Measurements from ENCODE around the gene UTP15.

Gene UTP15, protein sequence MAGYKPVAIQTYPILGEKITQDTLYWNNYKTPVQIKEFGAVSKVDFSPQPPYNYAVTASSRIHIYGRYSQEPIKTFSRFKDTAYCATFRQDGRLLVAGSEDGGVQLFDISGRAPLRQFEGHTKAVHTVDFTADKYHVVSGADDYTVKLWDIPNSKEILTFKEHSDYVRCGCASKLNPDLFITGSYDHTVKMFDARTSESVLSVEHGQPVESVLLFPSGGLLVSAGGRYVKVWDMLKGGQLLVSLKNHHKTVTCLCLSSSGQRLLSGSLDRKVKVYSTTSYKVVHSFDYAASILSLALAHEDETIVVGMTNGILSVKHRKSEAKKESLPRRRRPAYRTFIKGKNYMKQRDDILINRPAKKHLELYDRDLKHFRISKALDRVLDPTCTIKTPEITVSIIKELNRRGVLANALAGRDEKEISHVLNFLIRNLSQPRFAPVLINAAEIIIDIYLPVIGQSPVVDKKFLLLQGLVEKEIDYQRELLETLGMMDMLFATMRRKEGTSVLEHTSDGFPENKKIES
- 51.1 to 54.6 reads per million in 2 donors for total RNA-seq

DNA sequence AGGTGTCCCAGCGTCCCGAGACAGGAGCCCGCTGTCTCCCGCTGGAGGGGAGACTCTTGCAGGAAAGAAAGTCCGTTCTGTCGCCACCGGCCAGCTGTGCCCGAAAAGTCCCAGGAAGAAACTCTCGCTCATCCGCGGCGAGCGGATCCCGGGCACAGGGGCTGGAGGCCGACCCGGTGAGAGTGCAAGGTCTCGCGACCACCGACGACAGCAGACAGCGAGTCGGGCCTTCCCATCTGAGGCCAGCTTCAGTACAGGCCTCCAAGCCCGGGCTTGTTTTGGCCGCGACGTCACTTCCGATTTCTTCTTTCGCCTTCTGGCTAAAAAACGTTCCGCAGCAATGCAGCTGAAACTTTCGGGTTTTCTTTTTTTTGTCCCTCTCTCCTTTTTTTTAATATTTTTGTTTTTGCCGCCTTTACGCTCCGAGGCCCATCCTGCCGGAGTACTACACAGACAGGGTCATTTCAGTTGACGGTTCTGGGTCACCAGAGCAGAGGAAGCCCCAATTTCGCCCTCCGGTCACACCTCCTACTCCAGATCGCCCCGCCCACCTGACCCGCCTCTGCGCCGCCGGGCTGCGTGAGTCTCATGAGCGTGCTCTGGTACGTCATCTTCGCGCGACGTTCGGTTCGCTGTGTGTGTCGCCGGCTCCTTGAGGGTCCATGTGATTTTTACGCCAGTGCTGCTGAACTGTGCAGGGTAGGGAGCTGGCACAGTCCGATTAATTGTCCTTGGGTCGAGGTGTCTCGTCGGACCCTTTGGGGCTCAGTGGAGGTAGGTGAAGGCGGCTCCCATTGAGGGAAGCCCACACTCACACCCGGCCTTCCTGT, at the start of gene UTP15, which contains the start of gene ANKRA2:
Gene UTP15, plus strand, starts transcription at position 605 of the 830 bp plus-strand sequence. CDS start 1,602 bp downstream, outside the sequence.
Gene ANKRA2, minus strand, starts transcription at position 501 of the 830 bp plus-strand sequence. CDS start 2,758 bp downstream, outside the sequence.
- DNase-seq, result peak; percentile 95 to 99 (median 98)

DNA sequence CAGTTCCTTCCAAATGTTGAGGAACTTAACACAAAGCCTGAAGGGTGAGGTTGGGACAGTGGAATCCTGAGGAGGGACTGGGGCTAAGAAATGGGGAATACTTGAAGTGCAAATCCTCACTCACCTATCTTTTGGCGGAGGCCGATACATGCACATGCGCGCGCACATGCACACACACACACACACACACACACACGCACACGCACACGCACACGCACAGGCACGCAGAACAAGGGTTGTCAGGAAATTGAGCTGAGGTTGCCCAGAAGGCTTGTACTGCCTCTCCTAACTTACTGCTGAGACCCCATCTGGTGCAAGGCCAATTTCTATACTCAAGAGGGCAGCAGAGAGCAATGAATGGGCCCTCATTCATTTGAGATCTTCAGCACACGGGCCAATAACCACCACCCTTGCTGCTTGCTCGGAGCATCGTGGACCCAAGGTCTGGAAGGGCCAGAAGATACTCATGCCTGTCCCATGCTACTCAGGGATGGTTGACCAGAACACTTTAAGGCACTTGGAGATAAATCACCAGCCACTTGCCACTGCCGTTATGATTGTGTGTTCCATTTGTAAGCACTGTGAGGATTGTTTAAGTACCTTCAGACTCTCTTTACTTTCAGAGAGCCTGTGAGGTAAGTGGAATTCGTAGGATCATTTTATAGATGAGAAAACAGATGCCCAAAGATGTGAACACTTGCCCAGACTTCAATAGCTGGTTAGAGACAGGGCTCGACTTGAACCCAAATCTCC, 45.8 kb upstream of the UTP15 start:
- peak in 4 of 5 experiments; percentile 34 to 95 (median 52) for DNase-seq

DNA sequence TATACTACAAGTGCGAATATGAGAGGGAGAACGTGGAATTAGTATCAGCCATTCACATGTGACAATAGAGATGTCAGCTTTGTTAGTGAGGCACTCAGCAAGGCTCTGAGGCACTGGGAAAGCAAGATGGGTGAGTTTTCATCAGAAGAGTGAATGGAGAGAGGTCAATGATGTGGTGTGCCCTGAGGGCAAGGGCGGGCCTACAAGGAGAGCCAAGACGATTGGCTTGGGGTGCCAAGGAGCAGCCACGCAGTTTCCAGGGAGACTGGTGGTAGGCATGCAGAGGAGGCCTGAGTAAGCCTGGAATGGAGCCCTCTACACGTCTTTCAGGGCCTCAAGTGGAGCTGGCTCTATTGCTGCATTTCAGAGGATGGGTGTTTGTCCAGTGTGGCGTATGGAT, 42.6 kb upstream of the UTP15 start:
- no peak for DNase-seq

DNA sequence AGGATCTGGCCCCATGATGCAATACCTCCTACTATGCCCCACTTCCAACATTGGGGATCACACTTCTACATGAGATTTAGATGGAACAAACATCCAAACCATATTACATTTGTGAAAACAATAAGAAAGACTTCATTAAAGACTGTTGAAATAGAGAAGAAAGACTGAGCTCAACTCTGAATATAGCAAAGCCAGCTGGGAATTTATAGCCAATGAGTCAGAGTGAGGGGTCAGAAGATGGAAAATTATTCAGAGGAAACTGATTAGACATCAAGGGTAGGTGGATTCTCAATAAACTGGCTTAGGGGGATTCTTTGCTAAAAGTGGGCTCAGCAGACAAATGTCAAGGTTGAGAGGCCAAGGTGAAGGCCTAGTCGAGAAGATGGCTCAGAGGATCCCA, 41.7 kb upstream of the UTP15 start:
- DNase-seq, result no peak

DNA sequence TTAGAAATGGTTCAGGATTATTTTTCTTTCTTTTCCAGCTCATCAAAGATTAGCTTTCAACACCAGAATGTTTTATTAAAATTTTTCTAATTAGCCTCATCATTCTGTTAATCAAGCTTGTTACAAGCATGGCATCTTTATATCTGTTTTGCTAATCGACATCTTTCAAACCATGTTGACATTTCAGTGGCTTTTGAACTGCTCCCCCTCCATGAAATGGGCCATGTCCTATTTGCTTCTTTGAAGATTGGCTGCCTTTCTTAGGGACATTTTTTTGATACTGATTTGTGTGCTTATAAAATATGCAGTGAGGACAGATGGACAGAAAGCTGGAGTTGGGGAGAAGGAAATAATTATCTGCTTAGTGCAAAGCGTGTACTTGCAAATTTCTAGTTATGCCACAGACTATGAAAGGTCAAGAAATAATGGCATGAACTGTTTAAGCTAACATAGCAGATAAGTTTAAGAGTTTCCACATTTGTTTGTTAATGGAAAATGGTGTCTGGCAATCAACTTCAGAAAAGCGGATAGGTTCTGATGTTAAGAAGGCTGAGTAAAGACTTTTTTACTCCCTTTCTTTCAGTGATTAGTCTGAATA, 39.8 kb upstream of the UTP15 start:
- no peak for DNase-seq

DNA sequence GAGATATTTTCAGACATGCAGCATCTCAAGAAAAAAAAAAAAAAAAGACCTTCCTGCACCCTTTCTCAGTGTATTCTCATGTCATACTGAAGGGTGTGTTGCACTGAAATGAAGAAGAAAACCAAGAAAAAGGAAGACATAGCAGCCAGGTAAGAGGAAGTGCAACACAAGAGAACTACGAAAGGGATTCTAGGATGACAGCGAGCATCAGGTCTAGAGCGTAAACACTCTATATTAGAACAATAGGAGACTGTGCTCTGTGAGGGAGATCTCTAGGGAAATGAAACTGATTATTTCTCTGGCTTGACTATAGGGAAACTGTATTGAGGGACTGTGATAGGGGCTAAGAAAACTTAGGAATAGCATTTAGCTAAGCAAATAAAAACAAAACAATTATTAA, 37.3 kb upstream of the UTP15 start:
- DNase-seq, result no peak

DNA sequence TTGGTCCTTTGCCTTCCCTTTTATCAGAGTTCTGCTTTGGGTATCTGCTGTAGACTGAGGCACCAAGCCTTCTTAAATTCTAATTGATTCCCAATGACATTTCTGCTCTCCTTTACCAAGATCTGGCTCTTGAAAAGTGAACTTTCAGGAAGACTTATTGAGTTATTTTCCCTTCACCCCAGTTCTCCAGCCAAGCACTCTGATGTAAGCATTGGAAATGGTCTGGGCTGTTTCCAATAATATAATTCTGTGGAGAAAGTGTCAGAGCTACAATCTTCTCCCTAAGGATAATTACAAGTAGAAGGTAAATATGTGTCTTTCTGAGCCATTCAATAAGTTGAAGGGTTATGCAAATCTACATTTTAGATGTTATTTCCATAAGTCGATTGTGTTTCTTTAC, 36.5 kb upstream of the UTP15 start:
- no peak for DNase-seq

DNA sequence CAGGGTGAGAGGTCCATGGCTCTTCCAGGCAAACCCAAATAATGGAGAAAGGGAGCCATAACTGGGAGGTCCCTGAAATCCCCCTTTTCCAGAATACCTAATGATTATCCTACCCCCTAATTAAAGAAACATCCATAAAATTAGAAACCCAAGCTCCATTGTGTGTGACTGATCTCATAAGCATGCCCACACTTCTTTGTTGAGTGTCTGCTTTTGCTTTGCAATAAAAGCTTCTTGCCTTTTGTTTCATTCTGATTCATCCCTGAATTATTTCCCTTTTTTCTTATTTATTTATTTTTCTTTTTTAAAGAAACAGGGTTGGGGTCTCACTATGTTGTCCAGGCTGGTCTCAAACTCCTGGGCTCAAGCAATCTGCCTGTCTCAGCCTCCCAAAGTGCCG, 34.2 kb upstream of the UTP15 start:
- DNase-seq, result no peak

DNA sequence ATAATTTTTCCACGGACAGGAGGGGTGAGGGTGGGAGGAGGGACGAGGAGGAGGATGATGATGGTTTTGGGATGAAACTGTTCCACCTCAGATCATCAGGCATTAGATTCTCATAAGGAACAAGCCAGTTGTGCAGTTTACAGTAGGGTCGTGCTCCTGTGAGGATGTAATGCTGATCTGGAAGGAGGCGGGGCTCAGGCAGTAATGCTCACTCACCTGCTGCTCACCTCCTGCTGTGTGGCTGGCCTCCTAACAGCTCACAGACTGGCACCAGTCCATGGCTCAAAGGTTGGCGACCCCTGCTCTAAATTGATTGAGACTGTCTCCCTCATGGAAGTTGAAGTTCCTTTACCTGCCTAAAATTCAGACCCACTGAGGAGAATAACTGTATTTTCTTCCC, 33.3 kb upstream of the UTP15 start:
- no peak for DNase-seq

DNA sequence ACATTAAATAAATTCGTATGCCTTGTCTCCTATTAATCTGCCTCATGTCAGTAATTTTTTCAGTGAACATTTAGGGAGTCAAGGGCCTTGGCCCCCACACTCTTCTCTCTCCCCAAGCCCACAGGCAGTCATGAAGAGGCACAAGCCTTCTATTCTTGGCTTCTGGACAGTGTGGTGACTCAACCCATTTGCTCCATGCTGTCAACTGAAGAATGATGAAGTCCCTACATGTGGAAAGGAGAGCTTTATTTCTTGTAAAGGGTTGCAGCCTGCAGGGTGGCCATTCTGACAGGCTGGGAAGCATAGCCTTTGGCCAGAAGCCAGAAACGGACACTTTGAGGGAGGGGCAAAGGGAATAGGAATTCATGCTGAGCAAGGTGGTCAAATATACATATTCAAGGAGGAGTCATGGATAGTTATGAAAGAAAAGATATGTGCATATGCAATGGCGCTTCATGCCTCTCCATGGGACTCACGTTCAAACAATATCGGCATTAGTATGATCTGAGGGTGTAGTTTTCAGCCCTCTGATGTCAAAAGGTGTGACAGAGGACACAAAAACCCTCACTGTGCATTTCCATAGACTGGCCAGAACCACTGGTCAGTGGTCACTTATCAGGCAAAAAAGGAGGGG, 31.4 kb upstream of the UTP15 start:
- DNase-seq, result no peak

DNA sequence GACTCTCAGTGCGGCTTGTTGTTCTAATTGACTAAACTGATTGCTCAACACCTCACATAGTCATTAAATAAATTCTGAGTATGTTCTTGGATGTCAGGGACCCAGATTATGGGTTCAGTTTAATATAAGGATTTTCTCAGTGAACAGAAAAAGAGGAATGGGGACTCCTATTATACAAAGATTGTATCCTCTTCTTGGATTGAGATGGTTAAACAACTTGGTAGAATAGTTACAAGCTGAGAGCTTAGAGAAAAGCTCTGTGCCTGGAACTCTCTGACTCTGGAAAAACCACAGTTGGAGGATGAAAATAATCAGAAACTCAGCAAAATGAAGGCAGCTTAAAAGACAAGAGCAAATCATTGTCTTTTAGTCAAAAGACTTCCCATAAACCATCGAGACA, 30.6 kb upstream of the UTP15 start:
- no peak for DNase-seq

DNA sequence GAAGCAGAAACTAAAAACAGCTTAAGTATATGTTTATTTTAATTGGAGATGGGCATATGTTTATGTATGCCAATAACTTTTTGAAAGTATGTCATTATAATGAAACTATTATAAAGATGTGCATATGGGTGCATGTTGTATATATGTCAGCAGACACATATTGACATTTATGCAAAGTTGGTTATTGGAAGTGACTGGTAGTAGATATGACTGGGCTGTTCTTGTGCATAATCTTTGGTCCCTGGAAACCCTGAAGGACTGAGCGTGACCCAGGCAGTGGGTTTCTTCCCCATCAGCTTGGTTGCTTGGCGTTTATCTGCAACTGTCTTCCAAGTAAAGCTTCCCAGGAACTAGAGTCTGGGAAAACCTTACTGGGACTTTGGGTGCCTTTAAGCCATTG, 25.8 kb upstream of the UTP15 start:
- DNase-seq, result no peak

DNA sequence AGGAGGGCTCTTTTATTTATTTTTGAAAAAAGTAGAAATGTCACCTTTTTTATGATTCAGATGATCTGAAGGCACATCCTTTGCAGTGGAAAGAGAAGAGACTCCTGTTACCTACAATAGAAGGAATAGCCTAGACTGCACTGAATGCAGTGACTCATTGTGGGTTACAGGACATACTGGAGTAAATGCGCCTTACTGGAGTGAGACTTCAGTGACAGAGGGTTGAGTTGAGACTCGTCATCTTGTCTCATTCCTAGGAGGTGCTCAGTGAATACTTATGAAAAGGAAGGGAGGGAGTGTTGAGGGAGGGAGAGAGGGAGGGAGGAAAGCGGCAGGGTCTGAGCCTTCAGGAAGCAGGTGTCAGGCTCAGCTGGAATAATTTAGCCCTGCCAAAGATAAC, 25.4 kb upstream of the UTP15 start:
- DNase-seq, result no peak

DNA sequence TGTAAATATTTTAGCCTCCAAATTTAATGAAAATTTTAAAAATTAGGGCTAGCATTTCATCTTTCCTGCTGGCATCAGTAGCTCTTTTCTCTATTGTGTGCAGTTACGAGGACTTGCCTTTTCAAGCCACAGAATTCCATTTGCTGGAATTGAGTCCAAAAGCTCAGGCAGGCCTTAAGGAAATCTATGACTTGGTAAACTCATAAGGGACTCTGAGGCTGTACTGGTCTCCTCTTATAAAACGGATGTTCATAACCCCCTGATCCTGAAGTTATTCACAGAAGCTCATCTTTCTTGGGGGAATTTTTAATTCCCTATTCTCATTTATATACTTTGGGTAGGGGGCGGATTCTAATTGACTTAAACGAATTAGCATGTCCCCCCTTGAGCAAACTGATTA, 23.5 kb upstream of the UTP15 start:
- DNase-seq, result no peak

DNA sequence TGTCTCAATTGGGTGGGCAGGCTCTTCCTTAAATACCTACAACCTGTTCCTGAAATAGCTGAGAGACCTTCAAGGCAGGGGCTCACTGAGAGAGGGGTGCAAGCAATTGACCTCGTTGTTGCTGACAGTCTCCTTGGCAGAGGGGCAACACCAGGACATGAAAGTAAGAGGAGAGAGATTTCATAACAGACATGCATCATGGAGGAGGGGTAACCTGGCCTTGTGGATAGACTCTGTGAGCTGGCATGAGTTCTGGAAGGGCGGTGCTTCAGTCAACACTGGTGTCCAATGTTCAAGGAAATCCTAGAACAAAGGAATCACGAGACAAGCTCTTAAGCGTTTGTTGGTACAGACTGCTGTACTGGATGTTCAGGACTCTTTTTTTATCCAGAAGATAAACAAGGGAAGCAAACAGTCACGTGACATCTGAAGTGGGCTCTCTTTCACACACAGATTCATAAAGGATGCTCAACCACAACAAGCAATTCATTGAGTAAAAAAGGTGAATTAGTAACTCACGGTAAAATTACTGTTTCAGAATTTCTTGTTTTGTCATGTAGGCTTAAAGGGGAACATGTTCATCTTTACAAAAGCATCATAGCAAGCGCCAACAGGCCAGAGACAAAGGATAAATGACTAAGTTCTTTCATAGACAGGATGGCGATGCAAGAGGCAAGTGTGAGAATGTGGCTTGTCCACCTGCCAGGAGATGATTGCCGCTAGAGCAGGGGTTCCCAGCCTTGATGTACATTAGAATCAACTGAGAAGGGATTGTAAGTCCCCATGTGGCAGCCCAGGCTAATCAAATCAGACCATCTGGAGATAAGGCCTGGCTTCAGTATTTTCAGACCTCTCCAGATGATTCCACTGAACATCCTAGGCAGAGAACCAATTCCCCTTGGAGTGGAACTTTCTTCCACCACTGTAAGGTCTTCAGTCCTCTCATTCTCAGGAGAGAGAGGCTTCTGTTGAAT, 20.8 kb upstream of the UTP15 start:
- DNase-seq, result no peak

DNA sequence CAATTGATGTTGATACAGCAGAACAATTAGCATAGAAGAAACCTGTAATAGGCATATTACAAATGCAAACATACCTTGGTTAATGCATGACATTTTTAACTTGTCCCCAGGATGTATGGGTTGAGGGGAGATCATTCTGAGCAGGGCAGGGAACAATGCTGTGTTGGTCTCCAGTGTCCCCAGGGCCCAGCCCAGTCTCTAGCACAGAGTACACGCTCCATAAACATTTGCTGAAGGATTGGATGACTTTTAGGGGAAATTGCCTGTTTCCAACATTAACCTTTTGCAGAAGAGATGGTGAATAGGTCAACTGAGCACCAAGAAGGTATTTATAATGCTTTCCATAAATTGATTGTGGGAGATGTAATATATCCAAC, 20.2 kb upstream of the UTP15 start:
- no peak for DNase-seq

DNA sequence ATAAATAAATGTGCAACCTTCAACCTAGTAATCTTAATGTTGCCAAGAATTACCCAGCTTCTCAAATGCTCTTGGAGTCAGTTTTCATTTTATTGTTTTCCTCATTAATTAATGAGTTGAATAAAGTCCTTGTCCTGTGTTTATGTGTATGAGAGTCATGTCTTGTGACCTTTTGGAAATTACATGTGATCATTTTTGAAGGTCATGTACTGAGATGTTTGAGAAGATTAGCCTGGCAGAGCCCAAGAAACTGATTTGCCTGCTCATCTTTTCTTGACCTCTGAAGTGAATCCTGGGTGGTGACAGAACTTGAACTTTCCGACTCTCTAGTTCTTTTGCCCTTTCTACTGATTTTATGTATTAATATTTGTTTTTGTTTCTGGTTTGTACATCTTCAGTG, 15.5 kb upstream of the UTP15 start:
- DNase-seq, result no peak

DNA sequence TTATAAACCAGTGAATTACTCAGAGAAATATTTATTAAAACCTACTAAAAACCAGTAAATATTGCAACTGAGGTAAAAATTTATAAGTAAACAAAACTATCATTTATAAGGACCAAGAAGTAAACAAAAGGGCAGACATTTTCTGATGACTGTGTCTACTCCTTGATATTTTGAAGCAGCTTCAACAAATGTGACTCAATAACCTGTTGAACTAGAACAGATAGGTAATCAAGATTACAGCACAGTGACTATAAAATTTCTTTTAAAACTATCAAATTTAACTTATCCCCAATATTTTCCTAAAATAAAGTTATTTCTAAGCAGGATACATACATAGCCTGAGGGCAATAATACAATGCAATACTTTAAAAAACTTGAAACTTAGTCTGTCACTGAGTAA, 12.9 kb upstream of the UTP15 start:
- no peak for DNase-seq

DNA sequence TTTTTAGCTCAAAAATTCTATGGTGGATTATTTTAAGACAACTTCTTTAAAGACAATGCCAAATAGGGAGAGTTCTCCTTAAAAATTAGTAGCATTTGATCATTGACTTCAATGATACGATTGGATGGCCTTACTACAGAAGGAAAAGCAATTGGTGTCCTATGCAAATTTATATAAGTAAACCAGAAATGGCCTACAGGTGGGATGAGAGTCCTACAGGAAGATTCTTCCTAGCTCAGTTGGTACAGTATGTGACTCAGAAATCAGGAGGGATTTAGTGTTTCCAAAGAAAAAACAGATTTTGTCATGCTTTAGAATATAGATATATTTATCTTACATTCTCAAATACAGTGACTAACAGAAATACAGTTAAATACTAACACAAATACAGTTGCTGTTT, 6.6 kb upstream of the UTP15 start:
- DNase-seq, result no peak

DNA sequence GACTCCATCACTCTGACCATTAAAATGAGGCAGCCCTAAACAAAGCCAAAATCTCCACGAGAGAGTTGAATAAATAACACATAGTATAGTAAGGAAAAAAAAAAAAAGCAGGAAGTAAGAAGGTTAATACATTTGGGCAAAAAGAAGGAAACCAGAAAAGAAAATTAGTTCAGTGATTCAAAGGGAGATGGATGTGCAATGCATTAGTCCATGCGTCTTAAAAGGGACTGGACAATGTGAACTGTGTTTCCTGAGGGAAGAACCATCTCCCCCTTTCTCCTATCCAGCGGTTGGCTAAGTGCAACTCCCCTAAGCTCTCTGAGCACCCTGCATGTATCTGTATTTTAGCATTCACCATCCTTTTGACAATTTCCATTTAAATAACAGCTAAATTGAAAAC, 1.5 kb upstream of the UTP15 start:
- DNase-seq, result peak in 1 of 5 experiments; percentile 1

DNA sequence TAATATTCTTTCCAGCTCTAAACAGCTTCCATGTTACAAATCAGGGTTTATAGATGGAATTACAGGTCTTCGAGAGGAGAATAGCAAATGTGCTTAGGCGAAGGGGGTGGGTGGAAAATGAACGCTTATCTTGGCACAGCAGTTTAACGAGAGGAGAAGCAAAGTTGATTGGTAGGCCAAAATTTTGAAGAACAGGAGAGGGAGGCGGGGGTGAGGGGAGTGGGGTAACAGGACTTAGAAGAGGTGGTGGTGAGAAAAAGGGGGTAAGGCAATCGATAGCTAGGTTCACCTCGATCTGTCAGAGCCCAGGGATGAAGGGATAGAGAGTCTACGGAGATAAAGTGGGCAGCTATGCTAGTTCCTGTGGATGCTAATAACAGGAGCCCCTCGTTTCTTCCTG, 868 bp upstream of the UTP15 start:
- DNase-seq, result peak in 1 of 5 experiments; percentile 55

Measured in T-helper 2 cell (primary cell).